HCT116 (cell line): Measurements from ENCODE around the gene ARNT2.

Experiments used
- EGR1 ChIP-seq: IDR thresholded peaks from 2 replicates; pipeline ENCODE4 v1.6.1; 2012; ENCODE audit warnings: low read depth
- EZH2phosphoT487 ChIP-seq: fragments of 200-600 bp; IDR thresholded peaks from 2 replicates; pipeline ENCODE4 v1.6.1; 2018; ENCODE audit warnings: antibody characterized with exemption, borderline replicate concordance
- POLR2A ChIP-seq: IDR thresholded peaks from 2 replicates; pipeline ENCODE4 v1.7.0; 2011; ENCODE audit warnings: borderline replicate concordance; ENCODE audit not compliant: insufficient read depth, insufficient read length; ENCODE audit errors: extremely low read depth
- POLR2AphosphoS5 ChIP-seq: IDR thresholded peaks from 2 replicates; pipeline ENCODE4 v1.6.1; 2011; ENCODE audit warnings: mild to moderate bottlenecking, low read depth, low read length, moderate library complexity
- SIN3A ChIP-seq: IDR thresholded peaks from 2 replicates; pipeline ENCODE4 v1.6.1; 2012; ENCODE audit warnings: low read depth
- SP1 ChIP-seq: IDR thresholded peaks from 2 replicates; pipeline ENCODE4 v1.6.1; 2012; ENCODE audit warnings: low read depth
- SRF ChIP-seq: IDR thresholded peaks from 2 replicates; pipeline ENCODE4 v1.6.1; 2012; ENCODE audit warnings: low read depth
- YY1 ChIP-seq: IDR thresholded peaks from 2 replicates; pipeline ENCODE4 v1.6.1; 2011; ENCODE audit warnings: low read length, low read depth, moderate library complexity, mild to moderate bottlenecking; ENCODE audit not compliant: insufficient replicate concordance; ENCODE audit errors: extremely low read depth
- ZNF274 ChIP-seq: fragments of 200-500 bp; sonication (Bioruptor generic); IDR thresholded peaks from 2 replicates; pipeline ENCODE4 v1.6.1; 2014; ENCODE audit warnings: mild to moderate bottlenecking, low read depth, low read length, inconsistent platforms
- TF ChIP-seq, protein P1 (sequence below), 3 experiments: fragments of 200-600 bp in 1 of 3; sonication (generic) in 1 of 3; IDR thresholded peaks in 2 of 3; conservative IDR thresholded peaks in 1 of 3; 2 replicates each; pipeline ENCODE4 v1.5.1; 2012 to 2017; ENCODE audit warnings: low read depth in 2 of 3, low read length in 2 of 3, antibody characterized with exemption in 1 of 3, borderline replicate concordance in 1 of 3, control low read depth in 1 of 3, mild to moderate bottlenecking in 1 of 3, mixed read lengths in 1 of 3, mixed run types in 1 of 3, moderate library complexity in 1 of 3; ENCODE audit not compliant: insufficient read depth in 1 of 3
- TF ChIP-seq, protein P2 (sequence below): IDR thresholded peaks from 2 replicates; pipeline ENCODE4 v1.6.1; 2012

DNA sequence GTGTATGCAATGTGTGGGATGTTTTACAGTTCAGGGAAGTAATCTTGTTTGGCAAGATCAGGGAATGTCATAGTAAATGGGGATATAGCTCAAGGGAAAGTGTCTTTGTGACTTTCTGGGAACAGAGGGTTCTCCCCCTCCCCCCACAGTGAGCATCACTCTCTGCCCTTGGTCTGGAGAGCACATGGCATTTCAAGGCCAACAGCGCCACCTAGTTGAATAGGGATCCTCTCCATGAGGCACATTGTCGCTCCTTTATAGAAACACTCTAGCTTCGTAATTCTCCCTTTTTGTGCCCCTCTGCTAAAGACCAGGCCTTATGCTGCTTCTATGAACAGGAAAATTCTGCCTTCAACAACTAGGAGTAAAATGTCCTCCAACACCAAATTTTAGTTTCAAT is 37.1 kb upstream of the ARNT2 start:
- TF ChIP-seq POLR2AphosphoS5, result no peak
- no peak for TF ChIP-seq EZH2phosphoT487
- TF ChIP-seq, protein P1, sequence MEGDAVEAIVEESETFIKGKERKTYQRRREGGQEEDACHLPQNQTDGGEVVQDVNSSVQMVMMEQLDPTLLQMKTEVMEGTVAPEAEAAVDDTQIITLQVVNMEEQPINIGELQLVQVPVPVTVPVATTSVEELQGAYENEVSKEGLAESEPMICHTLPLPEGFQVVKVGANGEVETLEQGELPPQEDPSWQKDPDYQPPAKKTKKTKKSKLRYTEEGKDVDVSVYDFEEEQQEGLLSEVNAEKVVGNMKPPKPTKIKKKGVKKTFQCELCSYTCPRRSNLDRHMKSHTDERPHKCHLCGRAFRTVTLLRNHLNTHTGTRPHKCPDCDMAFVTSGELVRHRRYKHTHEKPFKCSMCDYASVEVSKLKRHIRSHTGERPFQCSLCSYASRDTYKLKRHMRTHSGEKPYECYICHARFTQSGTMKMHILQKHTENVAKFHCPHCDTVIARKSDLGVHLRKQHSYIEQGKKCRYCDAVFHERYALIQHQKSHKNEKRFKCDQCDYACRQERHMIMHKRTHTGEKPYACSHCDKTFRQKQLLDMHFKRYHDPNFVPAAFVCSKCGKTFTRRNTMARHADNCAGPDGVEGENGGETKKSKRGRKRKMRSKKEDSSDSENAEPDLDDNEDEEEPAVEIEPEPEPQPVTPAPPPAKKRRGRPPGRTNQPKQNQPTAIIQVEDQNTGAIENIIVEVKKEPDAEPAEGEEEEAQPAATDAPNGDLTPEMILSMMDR (IDR thresholded peaks at IDR 0.05 in 2 of 3, conservative IDR thresholded peaks at IDR 0.05 in 1 of 3; ENCODE audit: borderline replicate concordance in 1 of 3, insufficient read depth in 1 of 3, low read depth in 2 of 3, low read length in 2 of 3), result peak; percentile 47 to 65 (median 51); a peak in 5 of 6 replicates
- no peak for TF ChIP-seq POLR2A
- no peak for TF ChIP-seq EGR1
- no peak for TF ChIP-seq ZNF274
- no peak for TF ChIP-seq SIN3A
- no peak for TF ChIP-seq SRF
- TF ChIP-seq, protein P2, sequence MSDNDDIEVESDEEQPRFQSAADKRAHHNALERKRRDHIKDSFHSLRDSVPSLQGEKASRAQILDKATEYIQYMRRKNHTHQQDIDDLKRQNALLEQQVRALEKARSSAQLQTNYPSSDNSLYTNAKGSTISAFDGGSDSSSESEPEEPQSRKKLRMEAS, result peak; percentile 50
- TF ChIP-seq YY1, result no peak
- TF ChIP-seq SP1, result no peak
